HL-60 (cell line): ENCODE data around the gene TTLL1.

Source experiments
- CTCF ChIP-seq: IDR thresholded peaks from one replicate; pipeline ENCODE4 v1.5.1; 2011; ENCODE audit warnings: low read length, control low read depth, inconsistent platforms; ENCODE audit not compliant: insufficient read depth
- POLR2AphosphoS5 ChIP-seq: IDR thresholded peaks from 2 replicates; pipeline ENCODE4 v1.6.1; 2012; ENCODE audit warnings: low read depth

- TF ChIP-seq CTCF (no peak), POLR2AphosphoS5 (no peak)
These were observed 29.8 kb upstream of the TTLL1 start for GRCh38 chr22:43118953-43119458.
